Activated CD4-positive, alpha-beta T cell treated with anti-CD3 and anti-CD28 coated beads, Interleukin-2, Interleukin-4, amounts not matched to agents 100 ng/mL and 50 ng/mL, durations not matched to agents 16 hours and 8 hours (primary cell): ENCODE measurements around the gene MRAP.
"Not testable (repeated sequence)": the region's sequence is repeated elsewhere in the genome, so short reads cannot be mapped to it uniquely, and the experiment has no call there.

ENCODE experiments used
- DNase-seq: peaks from one replicate; pipeline ENCODE4 v3.0.0-alpha.2; 2020; ENCODE audit warnings: low spot score

The MRAP gene

GRCh38 chr21:32298658-32299081 is at the start of gene MRAP:
Gene MRAP (plus strand): TSS chr21:32298855. CDS start chr21:32298972, 117 bp downstream.
- no peak for DNase-seq

GRCh38 chr21:32249511-32250280 is 49.0 kb upstream of the MRAP start:
- DNase-seq = no peak

GRCh38 chr21:32252136-32252535 is 46.5 kb upstream of the MRAP start:
- no peak for DNase-seq

GRCh38 chr21:32253215-32253641 is 45.4 kb upstream of the MRAP start:
- no peak for DNase-seq

GRCh38 chr21:32256251-32256650 is 42.4 kb upstream of the MRAP start:
- no peak for DNase-seq

GRCh38 chr21:32256873-32257620 is 41.6 kb upstream of the MRAP start:
- DNase-seq = no peak

- DNase-seq = peak; percentile 60
These were observed 40.5 kb upstream of the MRAP start for GRCh38 chr21:32257962-32258785.

- DNase-seq = not testable (repeated sequence)
These were observed 39.9 kb upstream of the MRAP start for GRCh38 chr21:32258786-32259048.

GRCh38 chr21:32260130-32260529 is 38.5 kb upstream of the MRAP start:
- DNase-seq = no peak

GRCh38 chr21:32261929-32262328 is 36.7 kb upstream of the MRAP start:
- DNase-seq = no peak

GRCh38 chr21:32265321-32265720 is 33.3 kb upstream of the MRAP start:
- not testable (repeated sequence) for DNase-seq

- DNase-seq = no peak
These were observed 27.9 kb upstream of the MRAP start for GRCh38 chr21:32270748-32271147.

GRCh38 chr21:32276671-32277070 is 22.0 kb upstream of the MRAP start:
- DNase-seq = no peak

- DNase-seq = no peak
These were observed 20.6 kb upstream of the MRAP start for GRCh38 chr21:32278103-32278502.

GRCh38 chr21:32278518-32279376 is 19.9 kb upstream of the MRAP start, which contains the start of gene MIS18A:
Gene MIS18A (minus strand): TSS chr21:32279049. CDS start chr21:32279014, 35 bp downstream.
- DNase-seq = peak; percentile 96

GRCh38 chr21:32279377-32279680 is 19.3 kb upstream of the MRAP start:
- DNase-seq = no peak

- no peak for DNase-seq
These were observed 17.1 kb upstream of the MRAP start for GRCh38 chr21:32281531-32281930.

- DNase-seq = no peak
These were observed 15.7 kb upstream of the MRAP start for GRCh38 chr21:32282992-32283391.

GRCh38 chr21:32285476-32285875 is 13.2 kb upstream of the MRAP start:
- DNase-seq = no peak

- no peak for DNase-seq
These were observed 1.2 kb upstream of the MRAP start for GRCh38 chr21:32297449-32297848.

GRCh38 chr21:32298148-32298559 is 501 bp upstream of the MRAP start:
- DNase-seq = no peak

GRCh38 chr21:32299695-32300094 is 1.0 kb downstream of the MRAP start:
- no peak for DNase-seq
